ENCODE results near the gene PLCXD1. TPM values are rescaled to one million over a fixed set of nuclear protein-coding genes. Genes with fewer than 3 reads are reported as not detected.
A peak's percentile ranks its signal among the peaks of the same experiment; 100 is the strongest.
"Not testable (repeated sequence)": the region's sequence is repeated elsewhere in the genome, so short reads cannot be mapped to it uniquely, and the experiment has no call there.

The PLCXD1 gene
- polyA plus RNA-seq, 4 donors, result 15.7 to 40.1 (median 30.4) TPM

DNA sequence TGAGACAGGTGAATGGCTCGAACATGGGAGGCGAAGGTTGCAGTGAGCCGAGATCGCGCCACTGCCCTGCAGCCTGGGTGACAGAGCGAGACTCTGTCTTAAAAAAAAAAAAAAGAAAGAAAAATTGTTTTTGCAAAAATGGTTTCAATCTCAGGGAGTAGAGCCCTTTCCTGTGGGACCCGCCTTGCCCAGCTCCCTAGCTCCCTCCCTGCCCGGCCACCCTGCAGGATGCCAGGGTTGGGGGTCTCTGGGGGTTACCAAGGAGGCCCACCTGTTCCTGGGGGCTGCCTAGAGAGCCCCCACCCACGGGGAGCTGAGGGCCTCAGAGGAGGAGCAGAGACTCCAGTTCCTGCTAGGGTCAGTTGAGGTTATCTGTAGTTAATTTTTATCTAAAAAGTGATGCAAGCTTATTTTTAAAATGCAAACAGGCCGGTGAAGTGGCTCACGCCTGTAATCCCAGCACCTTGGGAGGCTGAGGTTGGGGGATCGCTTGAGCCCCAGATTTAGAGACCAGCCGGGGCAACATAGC is 18.7 kb upstream of the PLCXD1 start:
- DNase-seq (ENCODE audit: low read depth in 4 of 4, low spot score in 2 of 4), result no peak

DNA sequence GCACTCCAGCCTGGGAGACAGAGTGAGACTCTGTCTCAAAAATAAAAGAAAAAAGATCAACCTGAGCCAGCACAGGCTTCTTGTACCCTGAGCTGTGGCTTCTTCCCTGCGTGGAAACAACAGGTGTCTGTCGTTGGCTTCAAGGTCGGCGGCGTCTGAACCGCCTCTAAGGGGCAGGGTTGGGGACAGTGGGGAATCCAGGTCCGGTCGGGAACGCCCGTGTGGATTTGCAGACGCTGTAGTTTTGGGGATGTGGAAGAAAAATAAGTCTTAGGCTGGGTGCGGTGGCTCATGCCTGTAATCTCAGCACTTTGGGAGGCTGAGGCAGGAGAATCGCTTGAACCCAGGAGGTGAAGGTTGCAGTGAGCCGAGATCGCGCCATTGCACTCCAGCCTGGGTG is 17.2 kb upstream of the PLCXD1 start:
- not testable (repeated sequence) for DNase-seq (ENCODE audit: low read depth in 4 of 4, low spot score in 2 of 4)

DNA sequence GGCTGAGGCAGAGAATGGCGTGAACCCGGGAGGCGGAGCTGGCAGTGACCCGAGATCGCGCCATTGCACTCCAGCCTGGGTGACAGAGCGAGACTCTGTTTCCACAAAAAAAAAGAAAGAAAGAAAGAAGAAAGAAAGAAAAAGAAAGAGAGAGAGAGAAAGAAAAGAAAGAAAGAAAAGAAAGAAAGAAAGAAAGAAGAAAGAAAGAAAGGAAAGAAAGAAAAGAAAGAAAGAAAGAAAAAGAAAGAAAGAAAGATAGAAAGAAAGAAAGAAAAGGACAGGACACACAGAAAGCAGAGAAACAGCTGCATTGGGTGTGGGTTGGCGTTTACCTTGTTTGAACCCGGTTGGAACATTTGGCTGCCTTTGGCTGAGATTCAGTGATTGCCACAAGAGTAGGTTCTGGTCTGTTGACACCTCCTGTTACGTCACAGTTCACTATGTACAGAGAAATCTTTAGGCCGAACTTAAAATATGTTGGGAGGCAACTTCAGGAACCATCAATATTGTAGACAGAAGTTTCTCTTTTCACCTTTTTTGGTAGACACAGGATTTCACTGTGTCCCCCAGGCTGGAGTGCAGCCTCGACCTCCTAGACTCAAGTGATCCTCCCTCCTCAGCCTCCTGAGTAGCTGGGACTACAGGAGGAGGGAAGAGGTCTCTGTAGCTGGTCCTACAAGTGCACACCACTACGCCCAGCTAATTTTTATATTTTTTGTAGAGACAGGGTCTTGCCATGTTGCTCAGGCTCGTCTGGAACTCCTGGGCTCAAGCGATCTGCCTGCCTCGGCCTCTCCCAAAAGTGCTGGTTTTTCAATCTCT is 16.3 kb upstream of the PLCXD1 start:
- no peak for DNase-seq (ENCODE audit: low read depth in 4 of 4, low spot score in 2 of 4)

DNA sequence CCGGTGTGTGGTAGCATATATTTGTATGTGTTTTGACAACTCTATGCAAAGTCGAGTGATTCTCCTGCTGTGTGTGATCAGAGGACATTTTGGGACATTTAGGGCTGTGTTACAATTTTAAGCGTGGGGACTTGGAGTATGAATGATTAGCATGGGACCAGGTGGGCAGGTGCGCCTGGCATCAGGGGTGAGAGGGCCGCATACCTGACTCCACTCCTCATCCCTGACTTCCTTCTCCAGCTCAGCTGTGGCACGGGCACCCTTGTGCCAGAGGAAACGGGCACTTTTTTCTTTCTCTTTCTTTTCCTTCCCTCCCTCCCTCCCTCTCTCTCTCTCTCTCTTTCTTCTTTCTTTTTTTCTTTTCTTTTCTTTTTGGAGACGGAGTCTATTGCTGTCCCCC is 15.7 kb upstream of the PLCXD1 start:
- DNase-seq (ENCODE audit: low read depth in 4 of 4, low spot score in 2 of 4), result no peak

DNA sequence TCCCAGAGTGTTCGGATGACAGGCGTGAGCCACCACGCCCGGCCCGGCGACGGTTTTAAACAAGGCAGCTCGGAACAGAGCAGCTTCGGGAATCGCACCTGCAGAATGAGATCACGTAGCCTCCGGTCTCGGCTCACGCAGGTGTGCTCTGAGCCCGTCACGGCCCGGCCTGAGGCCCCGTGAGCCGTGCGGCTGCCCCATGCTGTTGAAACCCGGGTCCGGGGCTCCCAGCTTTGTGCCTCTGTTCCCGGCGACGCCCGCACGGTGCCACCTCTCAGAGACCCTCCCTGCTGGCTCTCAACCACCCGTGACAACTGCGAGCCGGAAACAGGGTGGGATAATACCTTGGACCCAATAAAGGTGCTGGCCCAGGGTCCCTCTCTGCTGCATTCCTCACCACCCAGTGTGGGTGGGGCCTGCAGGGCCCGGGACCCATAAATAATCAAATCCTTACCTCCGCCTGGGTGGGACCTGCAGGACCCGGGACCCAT is 13.4 kb upstream of the PLCXD1 start:
- DNase-seq (ENCODE audit: low read depth in 4 of 4, low spot score in 2 of 4), result no peak

DNA sequence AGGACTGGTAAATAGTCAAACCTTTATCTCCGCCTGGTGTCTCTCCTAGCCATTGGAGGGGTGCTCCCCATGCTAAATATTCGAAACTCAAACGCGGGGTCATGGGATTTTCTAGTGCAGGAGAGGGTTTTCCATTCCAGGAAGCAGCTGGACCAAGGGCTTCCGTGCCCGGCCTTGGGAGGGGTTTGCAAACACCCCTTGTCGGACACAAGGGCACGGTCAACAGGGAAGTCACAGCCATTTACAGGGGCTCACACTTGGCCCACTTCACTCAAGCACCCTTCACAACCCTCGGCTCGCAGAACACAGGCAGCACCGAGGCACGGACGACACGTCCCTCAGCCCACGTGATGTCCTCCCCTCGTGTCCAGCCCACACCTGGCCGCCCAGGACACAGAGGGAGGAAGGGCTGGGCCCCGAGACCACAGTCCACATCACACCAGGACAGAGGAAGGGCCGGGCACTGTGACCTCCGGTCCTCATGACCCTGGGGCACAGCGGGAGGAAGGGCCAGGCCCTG is 10.3 kb upstream of the PLCXD1 start:
- no peak for DNase-seq (ENCODE audit: low read depth in 4 of 4, low spot score in 2 of 4)

DNA sequence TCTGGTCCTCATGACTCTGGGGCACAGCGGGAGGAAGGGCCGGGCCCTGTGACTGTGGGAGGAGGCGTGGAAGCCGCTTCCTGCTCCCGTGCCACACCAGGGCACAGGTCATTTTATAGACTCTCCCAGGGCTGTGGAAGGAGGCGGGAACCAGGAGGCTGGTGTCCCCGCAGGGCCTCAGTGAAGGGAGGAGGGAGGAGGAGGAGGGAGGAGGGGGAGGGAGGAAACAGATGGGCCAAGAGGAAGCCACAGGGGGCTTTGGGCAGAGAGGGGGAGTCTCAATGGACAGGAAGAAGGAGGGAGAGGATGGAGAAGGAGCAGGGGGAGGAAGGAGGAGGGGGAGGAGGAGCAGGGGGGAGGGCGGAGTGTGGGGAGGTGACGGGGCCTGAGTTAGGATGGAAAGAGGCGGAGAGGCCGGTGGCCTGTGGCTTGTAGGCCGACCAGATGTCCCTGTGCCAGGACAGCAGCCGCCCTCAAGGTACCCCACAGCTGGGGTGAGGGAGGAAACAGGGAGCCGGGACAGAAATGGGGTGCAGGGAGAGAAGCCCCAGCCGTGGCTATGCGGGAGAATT is 6.2 kb upstream of the PLCXD1 start:
- DNase-seq (ENCODE audit: low read depth in 4 of 4, low spot score in 2 of 4), result no peak

DNA sequence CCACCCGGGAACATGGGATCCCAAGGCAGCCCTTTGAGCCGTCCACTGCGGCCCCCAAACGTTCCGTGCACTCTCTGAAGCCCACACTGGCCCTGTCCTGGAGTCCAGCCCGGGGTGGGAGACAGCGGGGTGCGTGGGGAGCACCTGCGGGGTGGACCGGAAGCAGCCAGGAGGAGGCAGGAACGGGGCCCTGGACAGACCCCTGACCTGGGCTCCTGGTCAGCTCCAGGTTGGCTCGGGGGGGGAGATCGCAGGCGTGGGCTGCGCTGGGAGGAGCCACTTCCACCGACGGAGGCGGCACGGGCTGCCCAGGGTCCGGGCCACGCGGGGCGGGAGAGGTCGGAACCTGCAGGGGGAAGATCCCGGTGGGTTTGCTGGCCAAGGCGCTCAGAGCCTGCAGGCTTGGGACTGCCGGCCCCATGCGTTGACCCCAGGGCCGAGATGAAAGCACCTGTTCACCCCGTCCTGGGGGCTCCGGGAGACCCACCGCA is 5.7 kb upstream of the PLCXD1 start:
- DNase-seq (ENCODE audit: low read depth in 4 of 4, low spot score in 2 of 4), result no peak

DNA sequence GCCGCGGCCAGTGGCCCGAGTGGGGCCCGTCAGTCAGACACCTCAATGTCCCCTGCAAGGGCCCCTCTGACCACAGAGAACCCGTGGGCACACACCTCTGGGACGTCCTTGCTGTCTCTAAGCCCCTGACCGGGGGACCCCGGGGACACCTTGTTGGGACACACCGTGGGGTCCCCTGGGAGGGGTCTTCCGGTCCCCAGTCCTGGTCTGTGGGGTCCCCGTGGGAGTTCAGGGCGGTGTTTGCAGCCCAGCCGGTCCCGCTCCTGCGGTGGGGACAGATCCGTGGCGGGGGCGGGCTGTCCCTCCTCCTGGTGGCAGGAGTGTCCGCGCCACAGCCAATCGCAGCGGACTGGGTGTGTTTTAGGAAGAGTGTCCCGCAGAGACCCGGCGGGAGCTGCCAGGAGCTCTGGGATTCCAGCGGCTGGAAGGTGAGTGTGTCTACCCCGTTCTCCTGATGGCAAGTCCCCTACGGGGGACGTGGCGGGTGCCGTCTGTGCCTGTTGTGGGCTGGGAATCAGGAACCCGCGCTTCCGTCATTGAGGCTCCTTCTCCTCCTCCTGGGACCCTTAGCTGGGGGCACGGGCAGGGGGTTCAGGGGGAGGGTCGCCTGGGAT is 5.1 kb upstream of the PLCXD1 start:
- no peak for DNase-seq (ENCODE audit: low read depth in 4 of 4, low spot score in 2 of 4)

DNA sequence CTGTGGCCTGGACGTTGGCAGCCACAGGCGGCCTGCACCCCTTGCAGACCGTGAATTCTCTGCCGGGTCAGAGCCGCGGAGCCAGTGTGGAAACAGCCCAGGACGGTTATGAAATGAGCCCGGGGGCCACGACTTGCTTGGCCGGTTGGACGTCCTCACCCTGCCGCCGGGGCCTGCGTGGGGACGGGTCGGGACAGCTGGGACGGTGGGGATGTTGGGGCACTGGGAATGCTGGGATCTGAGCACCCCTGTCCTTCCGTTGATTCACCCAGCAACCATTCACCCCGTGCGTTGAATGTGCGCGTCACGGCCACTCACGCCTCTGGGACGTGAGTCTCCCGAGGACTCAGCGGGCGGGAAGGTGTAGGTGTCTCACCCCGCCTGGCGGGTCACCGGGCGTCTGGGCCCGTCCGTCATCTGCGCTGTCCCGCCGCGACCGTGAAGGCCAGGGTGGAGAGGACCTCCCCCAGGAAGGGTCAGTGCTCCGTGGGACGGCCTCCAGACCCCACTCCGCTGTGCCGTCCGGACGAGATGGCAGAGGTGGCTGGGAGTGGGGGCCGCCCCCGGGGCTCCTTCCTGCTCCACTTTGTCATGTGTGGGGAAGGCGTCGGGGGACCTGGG is 4.5 kb upstream of the PLCXD1 start:
- DNase-seq (ENCODE audit: low read depth in 4 of 4, low spot score in 2 of 4), result no peak

DNA sequence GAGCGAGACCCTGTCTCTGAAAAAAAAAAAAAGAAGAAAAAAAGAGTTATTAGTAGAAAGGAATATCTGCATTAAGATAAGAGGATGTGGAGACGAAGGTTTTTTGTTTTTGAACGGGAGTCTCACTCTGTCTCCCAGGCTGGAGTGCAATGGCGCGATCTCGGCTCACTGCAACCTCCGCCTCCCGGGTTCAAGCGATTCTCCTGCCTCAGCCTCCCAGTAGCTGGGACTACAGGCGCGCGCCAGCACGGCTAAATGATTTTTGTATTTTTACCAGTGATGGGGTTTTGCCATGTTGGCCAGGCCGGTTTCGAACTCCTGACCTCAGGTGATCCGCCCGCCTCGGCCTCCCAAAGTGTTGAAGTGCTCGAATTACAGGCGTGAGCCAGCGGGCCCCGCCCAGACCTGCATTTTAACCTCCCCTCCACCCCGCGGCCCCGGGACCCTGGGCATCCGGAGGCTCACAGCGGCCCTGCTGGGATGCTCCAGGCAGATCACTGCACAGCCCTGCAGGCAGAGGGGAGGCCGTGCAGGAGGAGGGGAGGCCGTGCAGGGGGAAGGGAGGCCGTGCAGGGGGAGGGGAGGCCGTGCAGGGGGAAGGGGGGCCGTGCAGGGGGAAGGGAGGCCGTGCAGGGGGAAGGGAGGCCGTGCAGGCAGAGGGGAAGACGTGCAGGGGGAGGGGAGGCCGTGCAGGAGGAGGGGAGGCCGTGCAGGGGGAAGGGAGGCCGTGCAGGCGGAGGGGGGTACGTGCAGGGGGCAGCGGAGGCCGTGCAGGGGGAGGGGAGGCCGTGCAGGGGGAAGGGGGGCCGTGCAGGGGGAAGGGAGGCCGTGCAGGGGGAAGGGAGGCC is 1.2 kb upstream of the PLCXD1 start:
- DNase-seq (ENCODE audit: low read depth in 4 of 4, low spot score in 2 of 4), result not testable (repeated sequence)

DNA sequence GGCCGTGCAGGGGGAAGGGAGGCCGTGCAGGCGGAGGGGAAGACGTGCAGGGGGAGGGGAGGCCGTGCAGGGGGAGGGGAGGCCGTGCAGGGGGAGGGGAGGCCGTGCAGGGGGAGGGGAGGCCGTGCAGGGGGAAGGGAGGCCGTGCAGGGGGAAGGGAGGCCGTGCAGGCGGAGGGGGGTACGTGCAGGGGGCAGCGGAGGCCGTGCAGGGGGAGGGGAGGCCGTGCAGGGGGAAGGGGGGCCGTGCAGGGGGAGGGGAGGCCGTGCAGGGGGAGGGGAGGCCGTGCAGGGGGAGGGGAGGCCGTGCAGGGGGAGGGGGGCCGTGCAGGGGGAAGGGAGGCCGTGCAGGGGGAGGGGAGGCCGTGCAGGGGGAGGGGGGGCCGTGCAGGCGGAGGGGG is 459 bp upstream of the PLCXD1 start:
- not testable (repeated sequence) for DNase-seq (ENCODE audit: low read depth in 4 of 4, low spot score in 2 of 4)

DNA sequence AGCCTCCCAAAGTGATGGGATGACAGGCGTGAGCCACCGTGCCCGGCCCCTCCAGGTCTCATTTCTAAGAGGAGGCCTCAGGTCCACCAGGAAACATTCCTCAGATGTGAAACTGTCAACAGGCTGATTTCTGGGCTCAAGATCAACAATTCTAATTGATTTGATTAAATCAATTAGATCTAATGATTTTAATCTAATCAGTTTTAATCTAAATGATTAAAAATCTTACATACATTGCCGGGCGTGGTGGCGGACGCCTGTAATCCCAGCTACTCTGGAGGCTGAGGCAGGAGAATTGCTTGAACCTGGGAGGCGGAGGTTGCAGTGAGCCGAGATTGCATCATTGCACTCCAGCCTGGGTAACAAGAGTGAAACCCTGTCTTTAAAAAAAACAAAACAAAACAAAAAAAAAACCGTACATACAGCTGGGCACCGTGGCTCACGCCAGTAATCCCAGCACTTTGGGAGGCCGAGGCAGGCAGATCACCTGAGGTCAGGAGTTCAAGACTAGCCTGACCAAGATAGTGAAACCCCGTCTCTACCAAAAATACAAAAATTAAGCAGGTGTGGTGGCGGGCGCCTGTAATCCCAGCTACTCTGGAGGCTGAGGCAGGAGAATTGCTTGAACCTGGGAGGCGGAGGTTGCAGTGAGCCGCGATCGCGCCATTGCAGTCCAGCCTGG is 960 bp downstream of the PLCXD1 start:
- DNase-seq (ENCODE audit: low read depth in 4 of 4, low spot score in 2 of 4), result not testable (repeated sequence)

DNA sequence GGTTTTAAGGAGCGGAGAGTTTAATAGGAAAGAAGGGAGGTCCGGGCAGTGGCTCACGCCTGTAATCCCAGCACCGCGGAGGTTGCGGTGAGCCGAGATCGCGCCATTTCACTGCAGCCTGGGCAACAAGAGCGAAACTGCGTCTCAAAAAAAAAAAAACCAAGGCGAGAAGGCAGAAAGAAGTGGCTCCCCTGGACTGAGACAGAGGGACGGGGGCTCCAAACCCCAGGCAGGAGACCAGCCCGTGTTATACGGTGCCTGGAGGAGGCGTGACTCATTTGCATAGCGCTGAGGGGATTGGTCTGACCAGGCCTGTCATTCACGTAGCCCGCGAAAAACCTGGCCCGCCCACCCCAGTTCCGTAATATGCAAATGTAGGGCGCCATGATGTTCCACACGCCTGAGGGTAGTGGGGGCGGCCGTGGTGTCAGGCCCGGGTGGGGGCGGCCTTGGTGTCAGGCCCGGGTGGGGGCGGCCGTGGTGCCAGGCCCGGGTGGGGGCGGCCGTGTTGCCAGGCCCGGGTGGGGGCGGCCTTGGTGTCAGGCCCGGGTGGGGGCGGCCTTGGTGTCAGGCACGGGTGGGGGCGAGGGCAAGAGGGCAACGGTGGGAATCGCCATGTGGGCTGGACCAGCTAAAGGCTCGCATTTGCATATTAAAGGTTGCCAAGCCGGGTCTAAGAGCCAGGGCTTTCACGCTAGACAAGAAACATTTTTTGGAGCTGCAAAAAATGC is 2.1 kb downstream of the PLCXD1 start:
- peak in 3 of 4 donors; percentile 66 to 84 (median 80) for DNase-seq (ENCODE audit: low read depth in 4 of 4, low spot score in 2 of 4)

DNA sequence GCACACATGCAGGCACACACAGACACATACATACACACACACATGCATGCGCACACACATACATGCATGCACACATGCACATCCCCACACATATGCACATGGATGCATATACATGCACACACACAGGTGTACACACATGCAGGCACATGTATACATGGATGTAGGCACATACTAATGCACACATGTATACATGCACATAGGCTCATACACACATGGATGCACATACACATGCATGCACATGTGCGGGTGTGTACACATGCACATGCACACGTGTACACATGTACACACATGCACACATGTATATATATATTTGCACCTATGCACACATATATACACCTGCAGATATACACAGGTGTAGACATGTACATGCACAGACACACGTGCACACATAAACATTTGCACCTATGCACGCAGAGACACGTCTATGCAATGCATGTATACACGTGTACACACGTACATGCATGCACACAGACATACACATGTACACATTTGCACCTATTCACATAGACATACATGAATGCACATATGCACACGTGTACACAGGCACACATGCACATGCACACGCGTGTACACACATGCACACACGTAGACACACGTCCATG is 4.0 kb downstream of the PLCXD1 start:
- no peak for DNase-seq (ENCODE audit: low read depth in 4 of 4, low spot score in 2 of 4)

DNA sequence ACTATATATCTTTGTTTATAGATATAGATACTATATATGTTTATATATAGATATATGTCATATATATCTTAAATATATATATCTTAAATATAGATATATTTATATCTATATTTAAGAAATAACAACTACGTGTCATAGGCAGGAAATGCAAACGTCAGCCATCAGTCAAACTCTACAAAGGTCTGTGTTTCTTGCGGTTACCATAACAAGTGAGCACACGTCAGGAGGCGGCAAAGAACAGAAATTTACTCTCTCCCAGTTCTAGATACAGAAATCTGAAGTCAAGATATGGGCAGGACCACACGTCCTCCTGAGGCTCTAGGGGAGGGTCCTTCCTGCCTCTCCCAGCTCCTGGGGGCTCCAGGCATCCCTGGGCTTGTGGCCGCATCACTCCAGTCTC is 6.5 kb downstream of the PLCXD1 start:
- DNase-seq (ENCODE audit: low read depth in 4 of 4, low spot score in 2 of 4), result no peak

DNA sequence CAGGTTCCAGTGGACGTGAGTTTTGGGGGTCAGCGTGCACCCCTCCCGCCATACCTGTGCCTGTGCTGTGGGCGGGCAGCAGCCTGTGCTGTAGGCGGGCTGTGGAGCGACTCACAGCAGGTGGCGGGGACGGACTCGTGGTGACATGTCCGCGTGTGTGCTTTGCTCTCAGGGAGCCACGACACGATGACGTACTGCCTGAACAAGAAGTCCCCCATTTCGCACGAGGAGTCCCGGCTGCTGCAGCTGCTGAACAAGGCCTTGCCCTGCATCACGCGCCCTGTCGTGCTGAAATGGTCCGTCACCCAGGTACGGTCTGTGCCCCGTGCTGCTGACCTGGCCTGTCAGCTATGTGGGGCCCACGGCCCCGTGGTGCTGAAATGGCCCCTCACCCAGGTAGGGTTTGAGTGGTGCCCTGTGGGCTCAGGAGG is 7.4 kb downstream of the PLCXD1 start:
- DNase-seq (ENCODE audit: low read depth in 4 of 4, low spot score in 2 of 4), result no peak

Data from left renal cortex interstitium (tissue), 4 donors.